ENCODE data around the gene ETV5. TPM values are rescaled to one million over a fixed set of nuclear protein-coding genes. Genes with fewer than 3 reads are reported as not detected.
"Not testable (repeated sequence)": the region's sequence is repeated elsewhere in the genome, so short reads cannot be mapped to it uniquely, and the experiment has no call there.

ETV5 gene
- polyA plus RNA-seq, 3 donors: 0.07 to 1.2 (median 0.88) TPM

DNA sequence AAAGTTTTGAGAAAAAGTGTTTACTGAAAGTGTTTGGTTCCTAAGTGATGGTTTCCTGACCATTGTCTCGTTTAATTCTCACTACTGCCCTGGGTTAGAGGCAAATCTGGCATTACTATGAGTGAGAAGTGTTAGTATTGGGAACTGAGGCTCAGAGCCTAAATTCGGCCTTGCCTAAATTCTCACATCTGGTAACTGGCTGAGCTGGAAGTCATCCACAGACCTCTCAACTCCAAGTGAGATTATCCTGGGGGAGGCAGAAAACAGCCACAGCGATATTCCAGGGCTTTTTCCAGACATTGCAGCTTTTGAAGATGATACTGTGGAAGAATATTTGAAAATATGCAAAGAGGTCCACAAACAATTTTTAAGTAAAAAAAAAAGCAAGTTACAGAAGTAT is 86.0 kb downstream of the ETV5 start:
- intact Hi-C loops (cut with micrococcal nuclease): no loop called here
- H3K4me1 ChIP-seq (ENCODE audit: control insufficient read depth in 1 of 2, insufficient read depth in 2 of 2, low read length in 2 of 2): no peaks in the 10 kb centered on the region
- no peak overlapping the region for H3K4me3 Mint-ChIP-seq

DNA sequence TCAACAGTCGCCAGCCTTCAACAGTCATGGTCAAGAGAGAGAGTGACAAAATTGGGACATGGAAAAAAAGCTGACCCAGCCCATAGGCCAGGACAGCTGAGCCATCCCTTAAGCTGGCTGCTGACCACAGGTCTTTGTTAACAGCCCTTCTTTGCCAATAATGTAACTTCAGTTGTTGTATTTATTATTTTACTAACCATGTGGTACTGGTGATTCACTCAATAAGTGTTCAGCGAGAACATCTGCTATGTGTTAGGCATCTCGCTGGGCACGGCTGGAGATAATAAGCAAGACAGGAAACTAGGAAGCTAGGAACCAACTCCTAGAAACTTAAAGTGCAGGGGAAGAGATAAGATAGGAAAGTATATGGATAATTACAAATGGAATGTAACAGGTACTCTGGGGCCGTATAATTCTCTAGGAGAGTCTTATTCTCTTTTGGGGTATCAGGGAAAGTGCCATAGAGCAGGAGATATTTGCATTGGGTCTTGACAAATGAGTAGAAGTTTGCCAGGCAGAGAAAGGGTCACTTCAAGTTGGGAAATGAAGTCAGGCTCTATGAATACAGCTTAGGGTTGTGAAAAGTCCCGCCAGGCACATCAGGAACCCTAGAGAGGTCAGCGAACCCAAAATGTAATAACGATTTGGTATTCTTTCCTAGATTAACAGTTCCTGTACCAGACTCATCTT is 87.1 kb downstream of the ETV5 start:
- no peak overlapping the region for H3K27ac Mint-ChIP-seq
- H3K9me3 Mint-ChIP-seq: peaks cover 0 to 4% (median 1%) of the 10 kb centered on the region in 7 donors
- Histone ChIP-seq H3K79me2 (ENCODE audit: insufficient read depth, low read length) (no peaks in the 10 kb centered on the region), H2AFZ (ENCODE audit: insufficient read depth, low read depth, low read length, poor library complexity, severe bottlenecking) (no peak overlapping the region), H3K4me2 (replicated peaks; ENCODE audit: extremely low read depth, low read length, poor library complexity, severe bottlenecking) (no peak overlapping the region), H3K9ac (ENCODE audit: insufficient read depth, low read length, poor library complexity, severe bottlenecking) (no peak overlapping the region), H3K27ac (ENCODE audit: low read depth in 1 of 2, low read length in 2 of 2) (no peak overlapping the region), H3K27me3 (ENCODE audit: control insufficient read depth in 2 of 2, insufficient read depth in 2 of 2, low read length in 2 of 2) (peaks cover 0 to 6% of the 10 kb centered on the region in 2 donors), H3K4me3 (replicated peaks in 1 of 3; ENCODE audit: low read depth in 2 of 3, low read length in 3 of 3) (no peak overlapping the region), H3K36me3 (replicated peaks in 1 of 2; ENCODE audit: control insufficient read depth in 1 of 2, insufficient read depth in 2 of 2, low read length in 2 of 2) (no peaks in the 10 kb centered on the region), H3K9me3 (replicated peaks in 1 of 2; ENCODE audit: control insufficient read depth in 1 of 2, insufficient read depth in 1 of 2, low read length in 2 of 2) (peaks cover 0 to 2% of the 10 kb centered on the region in 2 donors), H4K20me1 (ENCODE audit: insufficient read depth, low read length) (no peaks in the 10 kb centered on the region), H3K4me1 (ENCODE audit: control insufficient read depth in 1 of 2, insufficient read depth in 2 of 2, low read length in 2 of 2) (no peaks in the 10 kb centered on the region)
- H3K27me3 Mint-ChIP-seq (ENCODE audit: low read depth in 3 of 3): peaks cover 13 to 30% (median 20%) of the 10 kb centered on the region in 3 donors
- no peaks in the 10 kb centered on the region for H3K36me3 Mint-ChIP-seq
- WGBS (ENCODE audit: insufficient coverage): 100% methylated on average over 8 of the region's 8 CpGs
- TF ChIP-seq, protein P1, sequence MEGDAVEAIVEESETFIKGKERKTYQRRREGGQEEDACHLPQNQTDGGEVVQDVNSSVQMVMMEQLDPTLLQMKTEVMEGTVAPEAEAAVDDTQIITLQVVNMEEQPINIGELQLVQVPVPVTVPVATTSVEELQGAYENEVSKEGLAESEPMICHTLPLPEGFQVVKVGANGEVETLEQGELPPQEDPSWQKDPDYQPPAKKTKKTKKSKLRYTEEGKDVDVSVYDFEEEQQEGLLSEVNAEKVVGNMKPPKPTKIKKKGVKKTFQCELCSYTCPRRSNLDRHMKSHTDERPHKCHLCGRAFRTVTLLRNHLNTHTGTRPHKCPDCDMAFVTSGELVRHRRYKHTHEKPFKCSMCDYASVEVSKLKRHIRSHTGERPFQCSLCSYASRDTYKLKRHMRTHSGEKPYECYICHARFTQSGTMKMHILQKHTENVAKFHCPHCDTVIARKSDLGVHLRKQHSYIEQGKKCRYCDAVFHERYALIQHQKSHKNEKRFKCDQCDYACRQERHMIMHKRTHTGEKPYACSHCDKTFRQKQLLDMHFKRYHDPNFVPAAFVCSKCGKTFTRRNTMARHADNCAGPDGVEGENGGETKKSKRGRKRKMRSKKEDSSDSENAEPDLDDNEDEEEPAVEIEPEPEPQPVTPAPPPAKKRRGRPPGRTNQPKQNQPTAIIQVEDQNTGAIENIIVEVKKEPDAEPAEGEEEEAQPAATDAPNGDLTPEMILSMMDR (IDR thresholded peaks at IDR 0.05): no peak
- intact Hi-C loops (cut with micrococcal nuclease): no loop called here
- no peaks in the 10 kb centered on the region for H3K4me1 Mint-ChIP-seq
- H3K4me3 Mint-ChIP-seq: no peak overlapping the region
- no peak for DNase-seq

More for the DNA sequence above, 86.0 kb downstream of the ETV5 start:
- no peaks in the 10 kb centered on the region for H3K79me2 ChIP-seq (ENCODE audit: insufficient read depth, low read length)
- no peak overlapping the region for H3K27ac ChIP-seq (ENCODE audit: low read depth in 1 of 2, low read length in 2 of 2)
- Mint-ChIP-seq H3K4me1 (no peaks in the 10 kb centered on the region), H3K36me3 (no peaks in the 10 kb centered on the region), H3K27me3 (ENCODE audit: low read depth in 3 of 3) (peaks cover 11 to 28% (median 20%) of the 10 kb centered on the region in 3 donors), H3K27ac (no peak overlapping the region), H3K9me3 (peaks cover 0 to 2% (median 0%) of the 10 kb centered on the region in 7 donors)
- no peak overlapping the region for H3K4me3 ChIP-seq (replicated peaks in 1 of 3; ENCODE audit: low read depth in 2 of 3, low read length in 3 of 3)
- H3K9me3 ChIP-seq (replicated peaks in 1 of 2; ENCODE audit: control insufficient read depth in 1 of 2, insufficient read depth in 1 of 2, low read length in 2 of 2): no peaks in the 10 kb centered on the region
- H3K36me3 ChIP-seq (replicated peaks in 1 of 2; ENCODE audit: control insufficient read depth in 1 of 2, insufficient read depth in 2 of 2, low read length in 2 of 2): no peaks in the 10 kb centered on the region
- no peak overlapping the region for H3K9ac ChIP-seq (ENCODE audit: insufficient read depth, low read length, poor library complexity, severe bottlenecking)
- peaks cover 0 to 6% of the 10 kb centered on the region in 2 donors for H3K27me3 ChIP-seq (ENCODE audit: control insufficient read depth in 2 of 2, insufficient read depth in 2 of 2, low read length in 2 of 2)
- WGBS (ENCODE audit: insufficient coverage): 100% methylated on average over 1 of the region's 3 CpGs
- no peaks in the 10 kb centered on the region for H4K20me1 ChIP-seq (ENCODE audit: insufficient read depth, low read length)
- H3K4me2 ChIP-seq (replicated peaks; ENCODE audit: extremely low read depth, low read length, poor library complexity, severe bottlenecking): no peak overlapping the region
- DNase-seq: no peak
- H2AFZ ChIP-seq (ENCODE audit: insufficient read depth, low read depth, low read length, poor library complexity, severe bottlenecking): no peak overlapping the region
- TF ChIP-seq, protein P1 (IDR thresholded peaks at IDR 0.05): no peak

DNA sequence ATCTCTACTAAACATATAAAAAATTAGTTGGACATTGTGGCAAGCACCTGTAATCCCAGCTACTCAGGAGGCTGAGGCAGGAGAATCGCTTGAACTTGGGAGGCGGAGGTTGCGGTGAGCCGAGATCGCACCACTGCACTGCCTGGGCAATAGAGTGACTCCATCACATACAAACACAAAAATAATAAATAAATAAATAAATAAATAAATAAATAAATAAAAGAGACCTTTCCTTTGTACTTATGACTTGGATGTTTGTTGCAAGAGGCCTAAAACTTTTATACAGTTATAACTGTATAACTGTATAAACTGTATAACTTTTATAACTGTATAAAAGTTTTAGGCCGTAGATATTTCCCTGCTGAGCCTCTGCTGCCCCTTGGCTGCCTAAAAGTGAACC is 87.6 kb downstream of the ETV5 start:
- H3K79me2 ChIP-seq (ENCODE audit: insufficient read depth, low read length); H3K27ac ChIP-seq (ENCODE audit: low read depth in 1 of 2, low read length in 2 of 2); H3K27ac Mint-ChIP-seq; H3K4me1 Mint-ChIP-seq; H3K4me3 ChIP-seq (replicated peaks in 1 of 3; ENCODE audit: low read depth in 2 of 3, low read length in 3 of 3); H3K9me3 ChIP-seq (replicated peaks in 1 of 2; ENCODE audit: control insufficient read depth in 1 of 2, insufficient read depth in 1 of 2, low read length in 2 of 2); H3K4me3 Mint-ChIP-seq; H3K36me3 Mint-ChIP-seq; H4K20me1 ChIP-seq (ENCODE audit: insufficient read depth, low read length); intact Hi-C loops (cut with micrococcal nuclease); DNase-seq; H3K4me2 ChIP-seq (replicated peaks; ENCODE audit: extremely low read depth, low read length, poor library complexity, severe bottlenecking); H3K9me3 Mint-ChIP-seq; H3K36me3 ChIP-seq (replicated peaks in 1 of 2; ENCODE audit: control insufficient read depth in 1 of 2, insufficient read depth in 2 of 2, low read length in 2 of 2); H3K27me3 ChIP-seq (ENCODE audit: control insufficient read depth in 2 of 2, insufficient read depth in 2 of 2, low read length in 2 of 2); H3K4me1 ChIP-seq (ENCODE audit: control insufficient read depth in 1 of 2, insufficient read depth in 2 of 2, low read length in 2 of 2); H2AFZ ChIP-seq (ENCODE audit: insufficient read depth, low read depth, low read length, poor library complexity, severe bottlenecking); H3K9ac ChIP-seq (ENCODE audit: insufficient read depth, low read length, poor library complexity, severe bottlenecking): not testable (repeated sequence)
- H3K27me3 Mint-ChIP-seq (ENCODE audit: low read depth in 3 of 3): peaks cover 8 to 27% (median 16%) of the 10 kb centered on the region in 3 donors
- WGBS (ENCODE audit: insufficient coverage): no CpG with 5 or more reads among the region's 6 CpGs

Data from CD14-positive monocyte (primary cell).